ENCODE data around the gene ANKS1A. TPM values are rescaled to one million over a fixed set of nuclear protein-coding genes. Genes with fewer than 3 reads are reported as not detected.
"Not testable (repeated sequence)": the region's sequence is repeated elsewhere in the genome, so short reads cannot be mapped to it uniquely, and the experiment has no call there.

The ANKS1A gene
- total and polyA plus RNA-seq, 2 experiments from 2014 or later, result 12.1 to 31.9 TPM

DNA sequence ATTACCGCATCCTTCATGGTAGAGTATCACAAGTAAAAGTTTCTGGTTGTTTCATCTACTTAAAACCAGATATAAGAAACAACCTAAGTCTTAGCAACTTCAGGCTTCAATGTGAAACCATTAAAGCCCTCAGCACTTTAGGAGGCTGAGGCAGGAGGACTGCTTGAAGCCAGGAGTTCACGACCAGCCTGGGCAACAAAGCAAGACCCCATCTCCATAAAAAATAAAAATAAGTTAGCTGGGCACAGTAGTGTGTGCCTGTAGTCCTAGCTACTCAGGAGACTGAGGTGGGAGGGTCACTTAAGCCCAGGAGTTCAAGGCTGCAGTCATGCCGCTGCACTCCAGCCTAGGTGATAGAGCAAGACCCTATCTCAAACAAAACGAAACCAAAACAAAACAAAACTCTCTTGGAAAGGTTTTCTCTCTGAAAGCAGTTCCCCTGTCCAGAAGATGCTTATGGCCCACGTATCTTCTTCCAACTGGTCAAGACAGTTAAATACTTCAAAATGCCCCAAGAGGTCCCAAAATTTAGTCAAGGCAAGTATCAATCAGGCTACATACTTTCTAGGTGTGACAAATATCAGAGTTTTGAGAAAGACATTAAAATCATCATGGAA, 11.1 kb upstream of the ANKS1A start (continued):
- TF ChIP-seq EZH2 (IDR thresholded peaks at IDR 0.05; ENCODE audit: low read depth, unreplicated experiment) (no peak), NANOG (IDR thresholded peaks at IDR 0.05; ENCODE audit: borderline replicate concordance) (no peak), POLR2AphosphoS5 (IDR thresholded peaks at IDR 0.05; ENCODE audit: low read depth) (no peak), EZH2phosphoT487 (IDR thresholded peaks at IDR 0.05; ENCODE audit: unreplicated experiment) (no peak), JUNB (IDR thresholded peaks at IDR 0.05; ENCODE audit: unreplicated experiment) (no peak), STAT1 (IDR thresholded peaks at IDR 0.05; ENCODE audit: unreplicated experiment) (no peak), ZNF114 (CRISPR knock-in tag; IDR thresholded peaks at IDR 0.05) (no peak), CREB1 (CRISPR knock-in tag; IDR thresholded peaks at IDR 0.05; ENCODE audit: low read depth) (no peak), ZNF331 (CRISPR knock-in tag; IDR thresholded peaks at IDR 0.05; ENCODE audit: low read depth) (no peak)
- TF ChIP-seq, protein P1, sequence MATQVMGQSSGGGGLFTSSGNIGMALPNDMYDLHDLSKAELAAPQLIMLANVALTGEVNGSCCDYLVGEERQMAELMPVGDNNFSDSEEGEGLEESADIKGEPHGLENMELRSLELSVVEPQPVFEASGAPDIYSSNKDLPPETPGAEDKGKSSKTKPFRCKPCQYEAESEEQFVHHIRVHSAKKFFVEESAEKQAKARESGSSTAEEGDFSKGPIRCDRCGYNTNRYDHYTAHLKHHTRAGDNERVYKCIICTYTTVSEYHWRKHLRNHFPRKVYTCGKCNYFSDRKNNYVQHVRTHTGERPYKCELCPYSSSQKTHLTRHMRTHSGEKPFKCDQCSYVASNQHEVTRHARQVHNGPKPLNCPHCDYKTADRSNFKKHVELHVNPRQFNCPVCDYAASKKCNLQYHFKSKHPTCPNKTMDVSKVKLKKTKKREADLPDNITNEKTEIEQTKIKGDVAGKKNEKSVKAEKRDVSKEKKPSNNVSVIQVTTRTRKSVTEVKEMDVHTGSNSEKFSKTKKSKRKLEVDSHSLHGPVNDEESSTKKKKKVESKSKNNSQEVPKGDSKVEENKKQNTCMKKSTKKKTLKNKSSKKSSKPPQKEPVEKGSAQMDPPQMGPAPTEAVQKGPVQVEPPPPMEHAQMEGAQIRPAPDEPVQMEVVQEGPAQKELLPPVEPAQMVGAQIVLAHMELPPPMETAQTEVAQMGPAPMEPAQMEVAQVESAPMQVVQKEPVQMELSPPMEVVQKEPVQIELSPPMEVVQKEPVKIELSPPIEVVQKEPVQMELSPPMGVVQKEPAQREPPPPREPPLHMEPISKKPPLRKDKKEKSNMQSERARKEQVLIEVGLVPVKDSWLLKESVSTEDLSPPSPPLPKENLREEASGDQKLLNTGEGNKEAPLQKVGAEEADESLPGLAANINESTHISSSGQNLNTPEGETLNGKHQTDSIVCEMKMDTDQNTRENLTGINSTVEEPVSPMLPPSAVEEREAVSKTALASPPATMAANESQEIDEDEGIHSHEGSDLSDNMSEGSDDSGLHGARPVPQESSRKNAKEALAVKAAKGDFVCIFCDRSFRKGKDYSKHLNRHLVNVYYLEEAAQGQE (IDR thresholded peaks at IDR 0.05; ENCODE audit: unreplicated experiment), result no peak
- TF ChIP-seq, protein P2, sequence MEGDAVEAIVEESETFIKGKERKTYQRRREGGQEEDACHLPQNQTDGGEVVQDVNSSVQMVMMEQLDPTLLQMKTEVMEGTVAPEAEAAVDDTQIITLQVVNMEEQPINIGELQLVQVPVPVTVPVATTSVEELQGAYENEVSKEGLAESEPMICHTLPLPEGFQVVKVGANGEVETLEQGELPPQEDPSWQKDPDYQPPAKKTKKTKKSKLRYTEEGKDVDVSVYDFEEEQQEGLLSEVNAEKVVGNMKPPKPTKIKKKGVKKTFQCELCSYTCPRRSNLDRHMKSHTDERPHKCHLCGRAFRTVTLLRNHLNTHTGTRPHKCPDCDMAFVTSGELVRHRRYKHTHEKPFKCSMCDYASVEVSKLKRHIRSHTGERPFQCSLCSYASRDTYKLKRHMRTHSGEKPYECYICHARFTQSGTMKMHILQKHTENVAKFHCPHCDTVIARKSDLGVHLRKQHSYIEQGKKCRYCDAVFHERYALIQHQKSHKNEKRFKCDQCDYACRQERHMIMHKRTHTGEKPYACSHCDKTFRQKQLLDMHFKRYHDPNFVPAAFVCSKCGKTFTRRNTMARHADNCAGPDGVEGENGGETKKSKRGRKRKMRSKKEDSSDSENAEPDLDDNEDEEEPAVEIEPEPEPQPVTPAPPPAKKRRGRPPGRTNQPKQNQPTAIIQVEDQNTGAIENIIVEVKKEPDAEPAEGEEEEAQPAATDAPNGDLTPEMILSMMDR (conservative IDR thresholded peaks at IDR 0.05; ENCODE audit: low read depth in 2 of 2), result no peak

DNA sequence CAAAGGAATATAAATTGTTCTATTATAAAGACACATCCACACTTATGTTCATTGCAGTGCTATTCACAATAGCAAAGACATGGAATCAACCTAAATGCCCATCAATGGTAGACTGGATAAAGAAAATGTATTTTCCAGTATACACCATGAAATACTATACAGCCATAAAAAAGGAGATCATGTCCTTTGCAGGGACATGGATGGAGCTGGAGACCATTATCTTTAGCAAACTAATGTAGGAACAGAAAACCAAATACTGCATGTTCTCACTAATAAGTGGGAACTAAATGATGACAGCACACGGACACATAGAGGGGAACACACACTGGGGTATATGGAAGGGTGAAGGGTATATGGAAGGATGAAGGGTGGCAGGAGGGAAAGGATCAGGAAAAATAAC, 5.0 kb upstream of the ANKS1A start:
- H3F3A ChIP-seq (replicated peaks; ENCODE audit: low read depth); H3K4me3 Mint-ChIP-seq; H3K4me1 Mint-ChIP-seq; H3K27me3 Mint-ChIP-seq (ENCODE audit: insufficient read depth, low read depth, poor library complexity); H3K27me3 ChIP-seq (ENCODE audit: insufficient read depth); DNase-seq (ENCODE audit: low spot score); H2AFZ ChIP-seq; H3K4me1 ChIP-seq (ENCODE audit: insufficient read depth); H3K9me3 Mint-ChIP-seq; H4K20me1 ChIP-seq (replicated peaks; ENCODE audit: insufficient read depth); ATAC-seq; H3K4me3 ChIP-seq; H3K4me2 ChIP-seq; H3K9me2 ChIP-seq (ENCODE audit: insufficient read depth); H3K27ac ChIP-seq (ENCODE audit: low read depth); H3K27ac Mint-ChIP-seq: not testable (repeated sequence)
- peaks cover 31% of the 10 kb centered on the region; the same call in 2 of the 3 replicates for H3K36me3 Mint-ChIP-seq (ENCODE audit: low read depth)
- H3K79me2 ChIP-seq (replicated peaks; ENCODE audit: insufficient read depth), result peaks cover 61% of the 10 kb centered on the region
- H3K36me3 ChIP-seq (ENCODE audit: insufficient read depth), result peaks cover 22% of the 10 kb centered on the region; the same call in 1 of the 2 replicates

Data from GM23338 (cell line).